Measurements from ENCODE around the gene USP34.

The USP34 gene

GRCh38 chr2:61438670-61439069, 32.2 kb downstream of the USP34 start:
- no peak for DNase-seq (ENCODE audit: low read depth, low spot score)
- Histone ChIP-seq H3K9ac (ENCODE audit: insufficient read length) (no peak overlapping the region), H3K36me3 (ENCODE audit: insufficient read depth, low read length) (peaks cover 3% of the 10 kb centered on the region), H3K27ac (no peak overlapping the region), H3K4me3 (no peak overlapping the region), H3K9me3 (ENCODE audit: low read depth, low read length) (peaks cover 6% of the 10 kb centered on the region; the same call in 1 of the 2 replicates)
- no peak for TF ChIP-seq EZH2 (IDR thresholded peaks at IDR 0.05)
- TF ChIP-seq POLR2AphosphoS5 (IDR thresholded peaks at IDR 0.05; ENCODE audit: borderline replicate concordance, low read depth, low read length): no peak
- no peak for TF ChIP-seq FOXP2 (optimal IDR thresholded peaks at IDR 0.05; ENCODE audit: control extremely low read depth, extremely low read length, insufficient read depth)

GRCh38 chr2:61437170-61437569, 33.7 kb downstream of the USP34 start:
- Histone ChIP-seq H3K9ac (ENCODE audit: insufficient read length) (no peak overlapping the region), H3K36me3 (ENCODE audit: insufficient read depth, low read length) (no peaks in the 10 kb centered on the region; the same call in 1 of the 2 replicates), H3K27ac (no peak overlapping the region), H3K4me3 (no peak overlapping the region), H3K9me3 (ENCODE audit: low read depth, low read length) (0 out of 2 replicates have a peak, but pooled peaks cover 2% of the 10 kb centered on the region)
- DNase-seq (ENCODE audit: low read depth, low spot score): no peak
- TF ChIP-seq FOXP2 (optimal IDR thresholded peaks at IDR 0.05; ENCODE audit: control extremely low read depth, extremely low read length, insufficient read depth) (no peak), EZH2 (IDR thresholded peaks at IDR 0.05) (no peak), POLR2AphosphoS5 (IDR thresholded peaks at IDR 0.05; ENCODE audit: borderline replicate concordance, low read depth, low read length) (no peak)

GRCh38 chr2:61436092-61436491, 34.8 kb downstream of the USP34 start:
- no peak overlapping the region for H3K9ac ChIP-seq (ENCODE audit: insufficient read length)
- DNase-seq (ENCODE audit: low read depth, low spot score): no peak
- no peak overlapping the region for H3K4me3 ChIP-seq
- no peak overlapping the region for H3K27ac ChIP-seq
- H3K36me3 ChIP-seq (ENCODE audit: insufficient read depth, low read length): no peaks in the 10 kb centered on the region; the same call in 1 of the 2 replicates
- no peak for TF ChIP-seq FOXP2 (optimal IDR thresholded peaks at IDR 0.05; ENCODE audit: control extremely low read depth, extremely low read length, insufficient read depth)
- no peak for TF ChIP-seq EZH2 (IDR thresholded peaks at IDR 0.05)
- no peak for TF ChIP-seq POLR2AphosphoS5 (IDR thresholded peaks at IDR 0.05; ENCODE audit: borderline replicate concordance, low read depth, low read length)
- 0 out of 2 replicates have a peak, but pooled peaks cover 2% of the 10 kb centered on the region for H3K9me3 ChIP-seq (ENCODE audit: low read depth, low read length)

- TF ChIP-seq POLR2AphosphoS5 (IDR thresholded peaks at IDR 0.05; ENCODE audit: borderline replicate concordance, low read depth, low read length) (no peak), FOXP2 (optimal IDR thresholded peaks at IDR 0.05; ENCODE audit: control extremely low read depth, extremely low read length, insufficient read depth) (no peak), EZH2 (IDR thresholded peaks at IDR 0.05) (no peak)
- no peak for DNase-seq (ENCODE audit: low read depth, low spot score)
- Histone ChIP-seq H3K36me3 (ENCODE audit: insufficient read depth, low read length) (no peaks in the 10 kb centered on the region; the same call in 1 of the 2 replicates), H3K27ac (no peak overlapping the region), H3K4me3 (no peak overlapping the region), H3K9ac (ENCODE audit: insufficient read length) (no peak overlapping the region), H3K9me3 (ENCODE audit: low read depth, low read length) (0 out of 2 replicates have a peak, but pooled peaks cover 2% of the 10 kb centered on the region)
Measured at GRCh38 chr2:61435291-61435690, 35.6 kb downstream of the USP34 start.

GRCh38 chr2:61434314-61434713, 36.6 kb downstream of the USP34 start:
- H3K9ac ChIP-seq (ENCODE audit: insufficient read length): no peak overlapping the region
- TF ChIP-seq EZH2 (IDR thresholded peaks at IDR 0.05) (no peak), FOXP2 (optimal IDR thresholded peaks at IDR 0.05; ENCODE audit: control extremely low read depth, extremely low read length, insufficient read depth) (no peak), POLR2AphosphoS5 (IDR thresholded peaks at IDR 0.05; ENCODE audit: borderline replicate concordance, low read depth, low read length) (no peak)
- H3K4me3 ChIP-seq: no peak overlapping the region
- no peak for DNase-seq (ENCODE audit: low read depth, low spot score)
- no peaks in the 10 kb centered on the region; the same call in 1 of the 2 replicates for H3K36me3 ChIP-seq (ENCODE audit: insufficient read depth, low read length)
- no peak overlapping the region for H3K27ac ChIP-seq
- 0 out of 2 replicates have a peak, but pooled peaks cover 2% of the 10 kb centered on the region for H3K9me3 ChIP-seq (ENCODE audit: low read depth, low read length)

- DNase-seq (ENCODE audit: low read depth, low spot score): no peak
- H3K9ac ChIP-seq (ENCODE audit: insufficient read length): no peak overlapping the region
- no peak for TF ChIP-seq EZH2 (IDR thresholded peaks at IDR 0.05)
- TF ChIP-seq POLR2AphosphoS5 (IDR thresholded peaks at IDR 0.05; ENCODE audit: borderline replicate concordance, low read depth, low read length): no peak
- TF ChIP-seq FOXP2 (optimal IDR thresholded peaks at IDR 0.05; ENCODE audit: control extremely low read depth, extremely low read length, insufficient read depth): no peak
- H3K9me3 ChIP-seq (ENCODE audit: low read depth, low read length): 0 out of 2 replicates have a peak, but pooled peaks cover under 1% of the 10 kb centered on the region
- no peak overlapping the region for H3K27ac ChIP-seq
- H3K4me3 ChIP-seq: no peak overlapping the region
- H3K36me3 ChIP-seq (ENCODE audit: insufficient read depth, low read length): no peaks in the 10 kb centered on the region
Measured at GRCh38 chr2:61433606-61434005, 37.3 kb downstream of the USP34 start.

GRCh38 chr2:61432990-61433389, 37.9 kb downstream of the USP34 start:
- no peak for DNase-seq (ENCODE audit: low read depth, low spot score)
- no peak overlapping the region for H3K27ac ChIP-seq

GRCh38 chr2:61431345-61431744, 39.5 kb downstream of the USP34 start:
- Histone ChIP-seq H3K9ac (ENCODE audit: insufficient read length) (no peak overlapping the region), H3K4me3 (no peak overlapping the region), H3K9me3 (ENCODE audit: low read depth, low read length) (no peaks in the 10 kb centered on the region), H3K36me3 (ENCODE audit: insufficient read depth, low read length) (no peaks in the 10 kb centered on the region), H3K27ac (no peak overlapping the region)
- DNase-seq (ENCODE audit: low read depth, low spot score): no peak
- TF ChIP-seq FOXP2 (optimal IDR thresholded peaks at IDR 0.05; ENCODE audit: control extremely low read depth, extremely low read length, insufficient read depth) (no peak), POLR2AphosphoS5 (IDR thresholded peaks at IDR 0.05; ENCODE audit: borderline replicate concordance, low read depth, low read length) (no peak), EZH2 (IDR thresholded peaks at IDR 0.05) (no peak)

More at GRCh38 chr2:61432990-61433389, 37.9 kb downstream of the USP34 start:
- TF ChIP-seq POLR2AphosphoS5 (IDR thresholded peaks at IDR 0.05; ENCODE audit: borderline replicate concordance, low read depth, low read length): no peak
- no peaks in the 10 kb centered on the region for H3K9me3 ChIP-seq (ENCODE audit: low read depth, low read length)
- no peak overlapping the region for H3K9ac ChIP-seq (ENCODE audit: insufficient read length)
- H3K36me3 ChIP-seq (ENCODE audit: insufficient read depth, low read length): no peaks in the 10 kb centered on the region
- no peak overlapping the region for H3K4me3 ChIP-seq
